GM12801 (cell line): ENCODE measurements around the gene HSD3B7.

Experiments
- TF ChIP-seq, protein P1 (sequence below): IDR thresholded peaks from one replicate; pipeline ENCODE4 v1.5.1; 2011; ENCODE audit warnings: control low read depth; ENCODE audit not compliant: insufficient read length; ENCODE audit errors: extremely low read depth

Gene HSD3B7

GRCh38 chr16:30947859-30948666, 36.9 kb upstream of the HSD3B7 start:
- TF ChIP-seq, protein P1, sequence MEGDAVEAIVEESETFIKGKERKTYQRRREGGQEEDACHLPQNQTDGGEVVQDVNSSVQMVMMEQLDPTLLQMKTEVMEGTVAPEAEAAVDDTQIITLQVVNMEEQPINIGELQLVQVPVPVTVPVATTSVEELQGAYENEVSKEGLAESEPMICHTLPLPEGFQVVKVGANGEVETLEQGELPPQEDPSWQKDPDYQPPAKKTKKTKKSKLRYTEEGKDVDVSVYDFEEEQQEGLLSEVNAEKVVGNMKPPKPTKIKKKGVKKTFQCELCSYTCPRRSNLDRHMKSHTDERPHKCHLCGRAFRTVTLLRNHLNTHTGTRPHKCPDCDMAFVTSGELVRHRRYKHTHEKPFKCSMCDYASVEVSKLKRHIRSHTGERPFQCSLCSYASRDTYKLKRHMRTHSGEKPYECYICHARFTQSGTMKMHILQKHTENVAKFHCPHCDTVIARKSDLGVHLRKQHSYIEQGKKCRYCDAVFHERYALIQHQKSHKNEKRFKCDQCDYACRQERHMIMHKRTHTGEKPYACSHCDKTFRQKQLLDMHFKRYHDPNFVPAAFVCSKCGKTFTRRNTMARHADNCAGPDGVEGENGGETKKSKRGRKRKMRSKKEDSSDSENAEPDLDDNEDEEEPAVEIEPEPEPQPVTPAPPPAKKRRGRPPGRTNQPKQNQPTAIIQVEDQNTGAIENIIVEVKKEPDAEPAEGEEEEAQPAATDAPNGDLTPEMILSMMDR = no peak

- TF ChIP-seq, protein P1 = no peak
Measured at GRCh38 chr16:30948667-30949649, 36.0 kb upstream of the HSD3B7 start, which contains the start of gene ORAI3. TSS of gene ORAI3 (plus strand) at chr16:30949068. CDS start at chr16:30949290, 222 bp downstream.

DNA sequence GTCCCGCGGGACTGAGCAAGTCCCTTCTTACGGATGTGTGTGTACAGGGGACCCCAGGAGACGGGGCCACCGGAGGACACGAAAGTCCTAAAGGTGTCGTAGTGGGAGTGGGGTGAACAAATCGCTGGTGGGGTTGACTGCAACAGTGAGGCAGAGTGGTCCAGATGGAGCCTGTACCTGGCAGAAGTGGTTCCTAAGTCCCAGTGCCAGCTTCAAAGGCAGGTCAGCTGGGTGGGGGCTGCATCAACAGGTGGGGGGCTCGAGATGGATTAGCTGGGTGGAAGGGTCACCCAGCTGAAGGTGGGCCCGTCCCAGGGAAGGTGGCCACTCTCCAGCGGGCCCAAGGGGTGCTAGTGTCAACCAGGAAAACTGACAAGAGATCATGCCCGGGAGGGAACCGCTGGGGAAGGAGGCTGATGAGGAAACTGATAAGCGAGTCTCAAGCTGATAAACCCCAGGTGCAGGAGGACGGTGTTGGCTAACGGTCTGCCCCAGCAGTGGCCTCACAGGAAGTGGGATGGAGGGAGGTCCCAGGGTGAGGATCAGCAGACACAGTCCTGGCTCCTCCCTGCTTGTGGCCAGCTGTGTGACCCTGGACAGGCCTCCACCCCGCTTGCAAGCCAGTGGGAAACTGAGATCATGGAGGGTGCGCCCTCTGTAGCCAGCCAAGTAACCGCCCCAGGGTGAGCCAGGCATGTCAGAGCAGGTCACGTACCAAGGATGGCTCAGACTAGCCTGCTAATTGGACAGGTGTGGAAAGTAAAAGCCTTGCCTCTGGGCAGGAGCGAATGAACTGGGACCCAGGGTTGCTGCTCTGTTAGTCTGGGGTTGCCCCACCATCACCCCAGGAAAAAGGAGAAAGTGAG, 35.1 kb upstream of the HSD3B7 start:
- TF ChIP-seq, protein P1 = no peak

GRCh38 chr16:30950516-30951065, 34.4 kb upstream of the HSD3B7 start:
- TF ChIP-seq, protein P1 = no peak

DNA sequence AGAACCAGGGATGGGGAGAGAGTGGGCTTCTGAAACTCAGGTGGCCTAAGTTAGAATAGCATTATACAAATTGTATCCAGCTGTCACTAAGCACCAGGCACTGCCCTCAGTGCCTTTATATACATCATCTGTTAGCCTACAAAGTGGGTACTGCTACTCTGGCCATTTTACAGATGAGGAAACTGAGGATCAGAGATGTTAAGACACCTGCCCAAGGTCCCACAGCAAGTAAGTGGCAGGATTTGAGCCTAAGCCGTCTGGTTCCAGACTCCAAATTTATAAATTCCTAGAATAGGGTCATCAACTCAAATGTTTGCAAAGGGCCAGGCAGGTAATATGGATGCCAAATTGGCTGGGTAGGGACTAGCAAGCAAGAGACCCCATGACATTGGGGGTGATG, 33.8 kb upstream of the HSD3B7 start:
- TF ChIP-seq, protein P1 = no peak

- TF ChIP-seq, protein P1 = no peak
Measured at GRCh38 chr16:30951750-30952149, 33.3 kb upstream of the HSD3B7 start.
